GM10266 (cell line): Measurements from ENCODE around the gene PRND.

ENCODE experiments used
- DNase-seq: peaks from one replicate; pipeline ENCODE4 v3.0.0; 2012; ENCODE audit errors: extremely low spot score
- TF ChIP-seq, protein P1 (sequence below): IDR thresholded peaks from 2 replicates; pipeline ENCODE4 v1.5.1; 2012; ENCODE audit warnings: mild to moderate bottlenecking, low read depth; ENCODE audit not compliant: control insufficient read depth, insufficient read depth; ENCODE audit errors: missing control alignments

Gene PRND

DNA sequence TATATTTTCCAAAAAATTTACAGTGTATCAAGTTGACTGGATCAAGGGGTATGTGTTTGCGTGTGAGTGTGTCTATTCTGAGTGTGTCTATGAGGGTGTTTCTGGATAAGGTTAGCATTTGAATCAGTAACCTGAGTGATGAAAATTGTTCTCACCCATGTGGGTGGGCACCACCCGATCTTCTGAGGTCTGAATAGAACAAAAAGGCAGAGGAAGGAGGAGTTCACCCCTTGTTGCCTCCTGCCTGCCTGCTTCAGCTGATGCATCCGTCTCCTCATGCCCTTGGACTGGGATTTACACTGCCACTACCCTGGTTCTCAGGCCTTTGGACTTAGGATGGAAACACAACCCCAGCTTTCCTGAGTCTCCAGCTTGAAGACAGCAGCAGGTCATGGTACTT lies 13.7 kb upstream of the PRND start:
- TF ChIP-seq, protein P1, sequence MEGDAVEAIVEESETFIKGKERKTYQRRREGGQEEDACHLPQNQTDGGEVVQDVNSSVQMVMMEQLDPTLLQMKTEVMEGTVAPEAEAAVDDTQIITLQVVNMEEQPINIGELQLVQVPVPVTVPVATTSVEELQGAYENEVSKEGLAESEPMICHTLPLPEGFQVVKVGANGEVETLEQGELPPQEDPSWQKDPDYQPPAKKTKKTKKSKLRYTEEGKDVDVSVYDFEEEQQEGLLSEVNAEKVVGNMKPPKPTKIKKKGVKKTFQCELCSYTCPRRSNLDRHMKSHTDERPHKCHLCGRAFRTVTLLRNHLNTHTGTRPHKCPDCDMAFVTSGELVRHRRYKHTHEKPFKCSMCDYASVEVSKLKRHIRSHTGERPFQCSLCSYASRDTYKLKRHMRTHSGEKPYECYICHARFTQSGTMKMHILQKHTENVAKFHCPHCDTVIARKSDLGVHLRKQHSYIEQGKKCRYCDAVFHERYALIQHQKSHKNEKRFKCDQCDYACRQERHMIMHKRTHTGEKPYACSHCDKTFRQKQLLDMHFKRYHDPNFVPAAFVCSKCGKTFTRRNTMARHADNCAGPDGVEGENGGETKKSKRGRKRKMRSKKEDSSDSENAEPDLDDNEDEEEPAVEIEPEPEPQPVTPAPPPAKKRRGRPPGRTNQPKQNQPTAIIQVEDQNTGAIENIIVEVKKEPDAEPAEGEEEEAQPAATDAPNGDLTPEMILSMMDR, result no peak
- no peak for DNase-seq

DNA sequence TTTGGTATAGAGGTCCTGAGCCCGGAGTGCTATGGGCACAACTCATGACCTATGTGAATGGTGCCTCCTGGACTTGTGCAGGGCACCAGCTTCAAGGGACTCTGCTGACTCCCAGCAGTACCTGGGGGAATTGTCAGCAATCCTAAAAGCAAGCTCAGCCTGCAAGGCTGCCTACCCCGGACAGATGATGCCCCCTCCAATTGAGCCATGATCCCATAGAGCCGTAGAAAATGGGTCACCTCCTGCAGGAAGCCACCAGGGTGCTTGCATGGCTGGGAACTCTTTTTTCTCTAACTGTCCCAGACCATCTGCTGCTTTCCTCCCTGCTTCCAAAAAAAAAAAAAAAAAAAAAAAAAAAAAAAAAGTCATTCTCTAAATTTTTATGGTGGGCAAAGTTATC lies 12.9 kb upstream of the PRND start:
- no peak for DNase-seq
- TF ChIP-seq, protein P1, result no peak

DNA sequence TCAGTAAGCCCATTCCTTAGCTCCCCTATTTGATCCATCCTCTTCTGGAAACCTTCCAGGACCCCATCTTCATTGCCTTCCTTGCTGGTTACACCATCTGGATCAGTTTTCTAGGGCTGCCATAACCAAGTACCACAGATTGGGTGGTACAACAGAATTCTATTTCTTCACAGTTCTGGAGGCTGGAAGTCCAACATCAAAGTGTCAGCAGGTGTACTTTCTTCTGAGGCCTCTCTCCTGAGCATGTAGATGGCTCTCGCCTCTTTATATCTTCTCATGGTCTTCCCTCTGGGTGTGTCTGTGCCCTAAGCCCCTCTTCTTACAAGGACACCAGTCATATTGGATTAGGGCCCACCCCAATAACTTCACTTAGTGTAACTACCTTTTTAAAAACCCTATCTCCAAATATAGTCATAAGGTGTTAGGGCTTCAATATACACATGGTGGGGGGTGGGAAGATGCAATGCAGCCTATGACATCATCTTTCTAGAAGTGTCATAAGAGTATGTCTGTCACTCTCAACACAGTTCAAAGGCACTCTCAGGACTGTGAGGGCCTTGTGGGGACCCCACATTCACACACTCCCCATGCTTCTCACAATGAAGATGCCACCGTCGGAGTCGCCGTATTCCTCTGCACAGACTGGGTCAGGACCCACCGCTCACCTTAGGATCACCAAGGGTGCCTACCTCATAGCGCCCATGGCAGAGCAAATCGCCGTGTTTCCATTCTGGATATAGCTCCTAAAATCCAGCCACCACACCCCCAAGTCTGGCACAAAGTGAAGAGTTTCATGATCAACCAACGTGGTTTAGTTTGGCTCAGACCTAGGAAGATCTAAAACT lies 12.2 kb upstream of the PRND start:
- no peak for DNase-seq
- TF ChIP-seq, protein P1, result no peak

DNA sequence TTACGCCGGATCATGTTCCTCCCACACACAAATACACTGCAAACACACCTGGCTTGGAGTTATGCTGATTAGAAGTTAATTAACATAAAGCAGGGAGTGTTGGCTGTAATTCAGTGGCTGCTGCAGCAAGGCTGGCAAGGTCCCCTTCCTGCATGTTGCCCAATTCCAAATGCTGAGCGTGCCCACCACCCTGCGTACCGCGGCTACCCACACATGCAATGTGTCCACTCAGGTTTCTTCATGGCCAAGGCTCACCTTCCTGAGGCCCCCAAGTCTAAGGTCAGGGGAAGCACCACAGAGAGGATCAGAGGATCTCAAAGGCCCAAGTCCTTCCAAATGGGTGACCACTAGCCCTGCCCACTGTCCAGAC lies 11.6 kb upstream of the PRND start:
- TF ChIP-seq, protein P1, result no peak
- DNase-seq, result no peak

DNA sequence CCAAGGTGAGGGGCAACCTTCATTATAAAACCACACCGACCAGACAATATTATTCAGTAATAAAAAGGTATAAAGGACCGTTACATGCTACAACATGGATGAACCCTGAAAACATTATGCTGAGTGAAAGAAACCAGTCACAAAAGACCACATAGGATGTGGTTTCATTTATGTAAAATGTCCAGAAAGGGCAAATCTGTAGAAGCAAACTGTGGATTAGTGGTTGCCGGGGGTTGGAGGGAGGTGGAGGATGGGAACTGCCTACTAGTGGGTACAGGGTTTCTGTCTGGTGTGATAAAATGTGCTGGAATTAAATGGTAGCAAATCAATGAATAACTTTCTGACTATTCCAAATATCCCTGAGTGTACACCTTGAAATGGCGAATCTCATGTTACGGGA lies 10.2 kb upstream of the PRND start:
- TF ChIP-seq, protein P1, result no peak
- no peak for DNase-seq

DNA sequence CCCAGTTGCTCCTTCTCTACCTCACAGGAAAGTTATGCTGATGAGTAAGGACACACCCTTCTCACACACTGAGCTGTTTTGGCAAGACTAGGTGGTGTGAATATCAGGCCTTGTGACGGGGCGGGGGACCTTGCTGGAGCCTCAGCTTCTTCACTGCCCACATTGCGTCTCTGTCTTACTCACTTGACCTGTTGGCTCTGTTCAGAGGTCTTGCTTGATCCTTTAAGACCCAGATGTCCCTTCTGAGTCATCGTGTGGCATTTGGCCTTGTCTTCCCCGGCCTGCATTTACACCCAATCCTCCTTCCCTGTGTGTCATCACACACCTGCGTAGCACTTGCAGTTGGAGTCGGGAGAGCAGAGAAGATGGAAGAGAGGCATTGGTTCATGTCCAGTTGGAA lies 8.3 kb upstream of the PRND start:
- DNase-seq, result no peak

DNA sequence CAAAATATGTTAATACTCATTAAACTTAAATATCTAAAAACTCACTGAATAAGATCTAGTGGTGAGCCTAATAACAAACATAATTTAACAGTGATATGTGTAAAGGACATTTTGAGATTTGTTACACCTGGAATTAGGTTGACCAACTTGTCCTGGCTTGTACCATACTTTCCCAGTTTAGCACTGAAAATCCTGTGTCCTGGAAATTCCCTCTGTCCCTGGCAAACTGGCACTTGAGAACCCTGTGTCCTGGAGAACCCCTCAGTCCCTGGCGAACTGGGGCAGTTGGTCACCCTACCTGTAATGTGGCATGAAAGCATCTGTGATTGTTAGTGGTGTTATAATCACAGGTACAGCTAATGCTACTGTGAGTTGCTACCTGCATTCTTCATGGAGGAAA lies 6.9 kb upstream of the PRND start:
- TF ChIP-seq, protein P1, result no peak
- no peak for DNase-seq

More for the DNA sequence above, 8.3 kb upstream of the PRND start:
- TF ChIP-seq, protein P1, result no peak
